HEK293T (cell line): ENCODE data around the gene AP2A1.

Source experiments
- CTCF ChIA-PET: fragments of 350-600 bp; formaldehyde crosslinking; extraction: SDS; loops from one replicate; lab custom pipeline; 2021; ENCODE audit warnings: antibody characterized with exemption, inconsistent platforms; lab: Yijun Ruan, JAX
- POLR2A ChIA-PET: fragments of 350-600 bp; formaldehyde crosslinking; extraction: SDS; loops from one replicate; lab custom pipeline; 2020; ENCODE audit warnings: antibody characterized with exemption, inconsistent platforms; lab: Yijun Ruan, JAX
- DNase-seq: peaks from one replicate; pipeline ENCODE4 v3.0.0; 2012; ENCODE audit warnings: mixed read lengths; ENCODE audit errors: extremely low spot score
- ARNT ChIP-seq: fragments of 450-650 bp; IDR thresholded peaks from 2 replicates; pipeline ENCODE4 v1.6.1; 2017; ENCODE audit warnings: mild to moderate bottlenecking
- BHLHE40 ChIP-seq: fragments of 450-650 bp; IDR thresholded peaks from 2 replicates; pipeline ENCODE4 v1.6.1; 2016; ENCODE audit warnings: mild to moderate bottlenecking, moderate library complexity, borderline replicate concordance
- CTBP1 ChIP-seq: fragments of 450-650 bp; IDR thresholded peaks from 2 replicates; pipeline ENCODE4 v1.6.1; 2016; ENCODE audit warnings: borderline replicate concordance
- ELF4 ChIP-seq: fragments of 450-650 bp; IDR thresholded peaks from 2 replicates; pipeline ENCODE4 v1.6.1; 2017; ENCODE audit warnings: antibody characterized with exemption
- FOXA1 ChIP-seq: fragments of 450-650 bp; IDR thresholded peaks from 2 replicates; pipeline ENCODE4 v1.6.1; 2016; ENCODE audit warnings: mild to moderate bottlenecking
- FOXK2 ChIP-seq: fragments of 450-650 bp; IDR thresholded peaks from 2 replicates; pipeline ENCODE4 v1.6.1; 2016; ENCODE audit warnings: mild to moderate bottlenecking
- FOXM1 ChIP-seq: fragments of 450-650 bp; IDR thresholded peaks from 2 replicates; pipeline ENCODE4 v1.6.1; 2017; ENCODE audit warnings: mild to moderate bottlenecking, borderline replicate concordance
- HDGF ChIP-seq: fragments of 450-650 bp; IDR thresholded peaks from 2 replicates; pipeline ENCODE4 v1.6.1; 2017; ENCODE audit warnings: antibody characterized with exemption, borderline replicate concordance
- L3MBTL2 ChIP-seq: fragments of 450-650 bp; conservative IDR thresholded peaks from 2 replicates; pipeline ENCODE4 v1.6.1; 2016; ENCODE audit warnings: mild to moderate bottlenecking
- LEF1 ChIP-seq: fragments of 450-650 bp; IDR thresholded peaks from 2 replicates; pipeline ENCODE4 v1.6.1; 2017; ENCODE audit warnings: mild to moderate bottlenecking, borderline replicate concordance
- NFRKB ChIP-seq: fragments of 450-650 bp; IDR thresholded peaks from 2 replicates; pipeline ENCODE4 v1.6.1; 2016; ENCODE audit warnings: mild to moderate bottlenecking, moderate library complexity
- PKNOX1 ChIP-seq: fragments of 450-650 bp; IDR thresholded peaks from 2 replicates; pipeline ENCODE4 v1.6.1; 2016
- SP1 ChIP-seq: fragments of 450-650 bp; IDR thresholded peaks from 2 replicates; pipeline ENCODE4 v1.6.1; 2017
- SUZ12 ChIP-seq: fragments of 450-650 bp; IDR thresholded peaks from 2 replicates; pipeline ENCODE4 v1.6.1; 2016; ENCODE audit warnings: mild to moderate bottlenecking
- TARDBP ChIP-seq: fragments of 450-650 bp; IDR thresholded peaks from 2 replicates; pipeline ENCODE4 v1.6.1; 2016
- ZNF384 ChIP-seq: fragments of 450-650 bp; IDR thresholded peaks from 2 replicates; pipeline ENCODE4 v1.6.1; 2016

The AP2A1 gene

GRCh38 chr19:49795615-49796014 lies 28.8 kb downstream of the AP2A1 start:
- POLR2A ChIA-PET = no interaction called here
- DNase-seq = no peak
- TF ChIP-seq FOXK2 = no peak
- TF ChIP-seq L3MBTL2 = no peak
- no peak for TF ChIP-seq BHLHE40
- TF ChIP-seq FOXA1 = no peak
- TF ChIP-seq CTBP1 = no peak
- no peak for TF ChIP-seq NFRKB
- TF ChIP-seq ELF4 = no peak
- no peak for TF ChIP-seq LEF1
- TF ChIP-seq TARDBP = no peak
- no peak for TF ChIP-seq SUZ12
- TF ChIP-seq ARNT = no peak
- CTCF ChIA-PET = no interaction called here

GRCh38 chr19:49798574-49798973 lies 31.8 kb downstream of the AP2A1 start:
- no peak for TF ChIP-seq ARNT
- TF ChIP-seq FOXK2 = no peak
- no peak for TF ChIP-seq PKNOX1
- TF ChIP-seq L3MBTL2 = no peak
- TF ChIP-seq SP1 = no peak
- no peak for TF ChIP-seq FOXM1
- no peak for TF ChIP-seq ELF4
- TF ChIP-seq SUZ12 = no peak
- no peak for TF ChIP-seq LEF1
- no peak for TF ChIP-seq BHLHE40
- no peak for TF ChIP-seq FOXA1
- no peak for TF ChIP-seq NFRKB
- POLR2A ChIA-PET = no interaction called here
- CTCF ChIA-PET = no interaction called here
- DNase-seq = no peak

- ChIA-PET CTCF (interaction anchor here (0.6 kb wide), 1 partner anchor 102 kb away, joined by 3 read pairs; no protein-coding TSS in a partner anchor), POLR2A (no interaction called here)
- no peak for DNase-seq
- TF ChIP-seq L3MBTL2 (no peak), SUZ12 (no peak), NFRKB (no peak), HDGF (no peak), PKNOX1 (no peak), ZNF384 (no peak), SP1 (no peak), ARNT (no peak), FOXM1 (no peak), FOXA1 (no peak), ELF4 (no peak), LEF1 (no peak), BHLHE40 (no peak), FOXK2 (no peak), TARDBP (no peak), CTBP1 (no peak)
Measured at GRCh38 chr19:49799271-49799797, 32.5 kb downstream of the AP2A1 start.

DNA sequence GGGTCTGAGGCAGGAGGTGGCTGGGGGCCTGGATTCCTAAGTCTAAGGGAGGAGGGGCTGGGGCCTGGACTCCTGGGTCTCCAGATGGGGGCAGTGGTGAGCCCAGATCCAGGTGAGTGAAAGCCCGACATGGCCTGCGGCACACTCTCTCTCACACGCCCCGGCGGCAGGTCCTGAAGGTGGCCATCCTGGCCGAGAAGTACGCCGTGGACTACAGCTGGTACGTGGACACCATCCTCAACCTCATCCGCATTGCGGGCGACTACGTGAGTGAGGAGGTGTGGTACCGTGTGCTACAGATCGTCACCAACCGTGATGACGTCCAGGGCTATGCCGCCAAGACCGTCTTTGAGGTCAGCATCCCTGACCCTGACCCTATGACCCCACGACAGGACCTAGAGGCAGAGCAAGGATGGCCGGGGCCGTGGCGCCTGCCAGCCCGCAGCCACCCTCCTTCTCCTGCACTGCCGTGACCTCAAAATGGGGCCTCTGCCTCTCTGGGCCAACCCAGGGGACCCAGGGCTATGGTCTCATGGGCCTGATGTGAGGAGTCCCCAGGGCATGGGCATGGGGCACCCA lies 33.1 kb downstream of the AP2A1 start:
- no peak for TF ChIP-seq FOXA1
- TF ChIP-seq SP1 = no peak
- no peak for TF ChIP-seq FOXM1
- DNase-seq = no peak
- ChIA-PET POLR2A (no interaction called here), CTCF (interaction anchor here (0.6 kb wide), 1 partner anchor 102 kb away, joined by 3 read pairs; no protein-coding TSS in a partner anchor)

DNA sequence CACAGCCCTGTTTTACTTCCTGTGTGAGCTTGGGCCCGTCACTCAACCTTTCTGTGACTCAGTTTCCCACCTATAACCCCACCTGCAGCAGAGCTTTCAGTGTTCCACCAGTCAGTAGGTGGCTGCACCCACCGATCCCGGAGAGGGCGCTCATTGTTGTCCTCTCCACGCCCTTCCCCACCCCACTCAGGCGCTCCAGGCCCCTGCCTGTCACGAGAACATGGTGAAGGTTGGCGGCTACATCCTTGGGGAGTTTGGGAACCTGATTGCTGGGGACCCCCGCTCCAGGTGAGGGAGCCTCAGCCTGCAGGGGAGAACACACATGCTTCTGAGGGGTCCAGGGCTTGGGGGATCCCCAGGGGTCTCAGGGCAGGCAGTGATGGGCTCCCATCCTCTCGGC lies 34.0 kb downstream of the AP2A1 start:
- CTCF ChIA-PET = interaction anchor here (0.8 kb wide), 1 partner anchor 28 kb away, joined by 4 read pairs; no protein-coding TSS in a partner anchor

More for the DNA sequence above, 34.0 kb downstream of the AP2A1 start:
- POLR2A ChIA-PET = interaction anchor here (0.7 to 1.5 kb wide), 2 partner anchors 13 to 50 kb away, joined by 3 to 4 read pairs; partner anchors contain the start of genes FUZ and PTOV1
- no peak for DNase-seq
- no peak for TF ChIP-seq ELF4
- TF ChIP-seq FOXM1 = no peak
- TF ChIP-seq ARNT = no peak
- TF ChIP-seq LEF1 = no peak
- no peak for TF ChIP-seq FOXA1
- no peak for TF ChIP-seq SUZ12
- TF ChIP-seq CTBP1 = no peak
- no peak for TF ChIP-seq L3MBTL2
- TF ChIP-seq FOXK2 = no peak
- TF ChIP-seq TARDBP = no peak
- no peak for TF ChIP-seq PKNOX1
- TF ChIP-seq HDGF = no peak
- TF ChIP-seq SP1 = no peak
- no peak for TF ChIP-seq NFRKB
- no peak for TF ChIP-seq ZNF384
- no peak for TF ChIP-seq BHLHE40
